Activated naive CD4-positive, alpha-beta T cell treated with anti-CD3 and anti-CD28 coated beads, Interleukin-2, amount 10 ng/mL, durations not matched to agents 7 days and 5 days (primary cell): ENCODE results near the gene STYX.

Experiments used
- CTCF ChIA-PET: fragments of 350-600 bp; sonication (Branson Sonifier 250); formaldehyde crosslinking; loops from one replicate; lab custom pipeline; 2021; ENCODE audit warnings: antibody characterized with exemption; lab: Charles Lee
- DNase-seq: peaks from one replicate; pipeline ENCODE4 v3.0.0-alpha.2; 2020
- H3K27ac Mint-ChIP-seq: one replicate; pipeline ENCODE4 v1.8.0; 2021; ENCODE audit warnings: mild to moderate bottlenecking, moderate library complexity, mixed read lengths
- H3K27me3 Mint-ChIP-seq: one replicate; pipeline ENCODE4 v1.8.0; 2021; ENCODE audit warnings: mild to moderate bottlenecking, mixed read lengths
- H3K36me3 Mint-ChIP-seq: one replicate; pipeline ENCODE4 v1.8.0; 2021; ENCODE audit warnings: mixed read lengths
- H3K4me1 Mint-ChIP-seq: one replicate; pipeline ENCODE4 v1.8.0; 2021; ENCODE audit warnings: mixed read lengths
- H3K4me3 Mint-ChIP-seq: one replicate; pipeline ENCODE4 v1.8.0; 2021; ENCODE audit warnings: mild to moderate bottlenecking, moderate library complexity, mixed read lengths
- H3K9me3 Mint-ChIP-seq: one replicate; pipeline ENCODE4 v1.8.0; 2021; ENCODE audit warnings: mixed read lengths

STYX gene

DNA sequence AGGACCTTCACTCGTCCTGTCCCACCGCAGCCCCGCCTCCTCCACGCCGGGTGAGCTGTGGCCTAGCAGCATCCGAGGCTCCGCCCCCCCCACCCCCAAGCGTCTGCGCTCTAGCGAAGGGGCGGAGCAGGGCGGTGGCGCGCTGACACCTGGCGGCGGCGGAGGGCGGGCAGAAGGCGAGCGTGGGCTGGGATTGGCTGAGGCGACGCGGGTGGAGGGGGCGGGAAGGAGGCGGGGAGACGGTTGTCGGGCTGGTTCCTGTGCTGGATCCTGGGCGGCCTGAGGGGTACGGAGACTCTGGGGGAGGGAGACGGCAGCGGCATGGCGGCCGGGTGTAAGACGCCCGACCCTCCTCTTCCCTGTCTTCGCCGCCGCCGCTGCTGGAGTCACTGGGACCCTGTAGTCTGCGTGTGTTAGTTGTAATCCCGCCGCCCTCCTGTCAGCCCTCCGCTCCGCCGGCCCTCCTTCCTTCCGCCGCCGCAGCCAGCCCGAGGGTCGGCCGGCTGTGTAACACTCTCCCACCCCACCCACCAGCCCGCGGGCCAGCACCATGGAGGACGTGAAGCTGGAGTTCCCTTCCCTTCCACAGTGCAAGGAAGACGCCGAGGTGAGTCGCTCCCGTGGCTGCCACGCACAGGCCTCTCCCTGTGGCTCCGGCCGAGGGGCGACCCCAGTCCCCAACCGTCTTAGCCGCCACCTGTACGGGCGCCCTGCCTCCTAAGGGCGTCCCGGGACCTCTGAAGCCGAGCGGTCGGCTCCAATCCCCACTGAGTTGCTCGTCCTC lies at the start of gene STYX:
TSS of gene STYX (plus strand) at position 242 of the 784 bp plus-strand sequence. CDS start at position 551, 309 bp downstream.
- Mint-ChIP-seq H3K4me1 (peaks cover 41% of the 10 kb centered on the region), H3K27me3 (no peaks in the 10 kb centered on the region), H3K27ac (peak within 1 kb of the TSS; percentile 89), H3K36me3 (peaks cover 45% of the 10 kb centered on the region), H3K4me3 (peak within 1 kb of the TSS; percentile 95), H3K9me3 (no peaks in the 10 kb centered on the region)
- DNase-seq: peak; percentile 98
- CTCF ChIA-PET: no interaction called here

DNA sequence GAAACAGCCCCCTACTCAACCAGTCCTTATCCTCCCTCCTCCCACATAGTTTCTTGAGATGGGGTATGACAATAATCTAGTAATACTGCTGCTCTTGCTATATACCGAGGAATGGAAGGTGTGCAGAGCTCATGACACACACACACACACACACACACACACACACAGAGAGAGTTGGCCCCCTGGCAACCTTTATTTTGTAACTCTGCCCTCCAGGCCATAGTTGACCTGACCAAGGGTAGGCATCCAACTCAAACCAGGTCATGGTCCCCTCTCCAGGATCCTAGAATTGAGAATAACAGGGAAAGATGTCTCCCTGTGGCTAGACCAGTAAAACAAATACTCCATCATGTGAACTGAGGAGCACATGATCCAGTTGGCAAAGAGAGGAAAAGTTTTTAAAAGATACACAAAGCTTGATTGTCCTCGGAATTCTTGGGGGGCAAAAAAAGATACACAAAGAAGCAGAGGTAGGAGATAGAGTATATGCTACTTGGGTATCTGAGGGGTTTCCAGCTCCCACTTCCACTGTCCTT lies 45.9 kb upstream of the STYX start:
- CTCF ChIA-PET: interaction anchor here (1.1 kb wide), 1 partner anchor 25 kb away, joined by 3 read pairs; no protein-coding TSS in a partner anchor

DNA sequence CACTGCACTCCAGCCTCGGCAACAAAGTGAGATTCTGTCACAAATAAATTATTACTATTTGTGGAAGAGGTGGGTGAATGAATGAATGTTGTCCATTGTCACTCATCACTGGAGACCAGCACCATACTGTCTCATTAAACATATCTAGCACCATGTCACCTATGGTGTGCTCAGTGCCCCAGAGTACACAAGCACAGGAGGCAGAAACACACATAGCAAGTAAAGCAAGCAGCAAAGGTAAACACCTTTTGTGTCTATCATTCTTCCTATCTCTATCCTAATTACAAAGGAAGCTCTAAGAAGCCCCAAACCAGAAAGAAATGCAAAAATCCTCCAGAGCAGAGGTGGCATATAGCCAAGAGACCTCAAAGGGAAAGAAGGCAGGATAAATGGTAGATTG lies 43.8 kb upstream of the STYX start:
- peaks cover 18% of the 10 kb centered on the region for H3K36me3 Mint-ChIP-seq
- no peak overlapping the region for H3K4me3 Mint-ChIP-seq
- peaks cover 61% of the 10 kb centered on the region for H3K4me1 Mint-ChIP-seq
- H3K9me3 Mint-ChIP-seq: no peaks in the 10 kb centered on the region
- no peaks in the 10 kb centered on the region for H3K27me3 Mint-ChIP-seq
- H3K27ac Mint-ChIP-seq: no peak overlapping the region
- CTCF ChIA-PET: no interaction called here
- no peak for DNase-seq

More for the DNA sequence above, 45.9 kb upstream of the STYX start:
- Mint-ChIP-seq H3K4me1 (peaks cover 42% of the 10 kb centered on the region), H3K36me3 (peaks cover 18% of the 10 kb centered on the region), H3K9me3 (no peaks in the 10 kb centered on the region), H3K4me3 (no peak overlapping the region), H3K27ac (no peak overlapping the region), H3K27me3 (no peaks in the 10 kb centered on the region)
- no peak for DNase-seq

- H3K27me3 Mint-ChIP-seq: no peaks in the 10 kb centered on the region
- H3K36me3 Mint-ChIP-seq: peaks cover 48% of the 10 kb centered on the region
- no peak overlapping the region for H3K27ac Mint-ChIP-seq
- peaks cover 80% of the 10 kb centered on the region for H3K4me1 Mint-ChIP-seq
- no peaks in the 10 kb centered on the region for H3K9me3 Mint-ChIP-seq
- no peak for DNase-seq
- peak overlapping the region; percentile 33 for H3K4me3 Mint-ChIP-seq
- CTCF ChIA-PET: no interaction called here
Measured at GRCh38 chr14:52690983-52691760, 38.8 kb upstream of the STYX start.

GRCh38 chr14:52692248-52692962 lies 37.6 kb upstream of the STYX start:
- Mint-ChIP-seq H3K36me3 (peaks cover 46% of the 10 kb centered on the region), H3K9me3 (no peaks in the 10 kb centered on the region), H3K27ac (peak overlapping the region; percentile 55), H3K4me3 (peak overlapping the region; percentile 63), H3K4me1 (peaks cover 73% of the 10 kb centered on the region), H3K27me3 (no peaks in the 10 kb centered on the region)
- peak; percentile 60 for DNase-seq
- CTCF ChIA-PET: interaction anchor here (1.3 kb wide), 1 partner anchor 15 kb away, joined by 4 read pairs; the partner anchor contains the start of gene PSMC6

GRCh38 chr14:52693036-52693435 lies 36.9 kb upstream of the STYX start:
- Mint-ChIP-seq H3K9me3 (no peaks in the 10 kb centered on the region), H3K4me1 (peaks cover 67% of the 10 kb centered on the region), H3K27ac (peak overlapping the region; percentile 79), H3K36me3 (peaks cover 42% of the 10 kb centered on the region), H3K27me3 (no peaks in the 10 kb centered on the region), H3K4me3 (peak overlapping the region; percentile 72)
- DNase-seq: no peak
- CTCF ChIA-PET: interaction anchor here (1.3 kb wide), 1 partner anchor 14 kb away, joined by 4 read pairs; the partner anchor contains the start of gene PSMC6

DNA sequence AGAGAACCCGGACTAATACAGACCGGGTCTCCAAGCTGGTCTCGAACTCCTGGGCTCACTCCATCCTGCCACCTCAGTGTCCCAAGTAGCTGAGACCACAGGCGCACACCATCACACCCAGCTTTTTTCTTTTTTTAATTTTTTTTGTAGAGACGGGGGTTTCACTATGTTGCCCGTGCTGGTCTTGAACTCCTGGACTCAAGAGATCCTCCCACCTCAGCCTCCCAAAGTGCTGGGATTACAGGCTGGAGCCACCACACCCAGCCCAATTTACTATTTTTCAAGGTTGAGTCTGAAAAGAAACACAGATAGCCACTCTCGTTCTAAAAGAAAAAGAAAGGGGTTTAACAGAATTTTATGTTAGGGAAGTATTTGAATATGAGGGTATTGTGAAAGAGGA lies 36.4 kb upstream of the STYX start:
- Mint-ChIP-seq H3K27ac (peak overlapping the region; percentile 79), H3K4me3 (peak overlapping the region; percentile 72), H3K27me3 (no peaks in the 10 kb centered on the region), H3K4me1 (peaks cover 62% of the 10 kb centered on the region), H3K9me3 (no peaks in the 10 kb centered on the region), H3K36me3 (peaks cover 38% of the 10 kb centered on the region)
- DNase-seq: no peak
- CTCF ChIA-PET: no interaction called here

DNA sequence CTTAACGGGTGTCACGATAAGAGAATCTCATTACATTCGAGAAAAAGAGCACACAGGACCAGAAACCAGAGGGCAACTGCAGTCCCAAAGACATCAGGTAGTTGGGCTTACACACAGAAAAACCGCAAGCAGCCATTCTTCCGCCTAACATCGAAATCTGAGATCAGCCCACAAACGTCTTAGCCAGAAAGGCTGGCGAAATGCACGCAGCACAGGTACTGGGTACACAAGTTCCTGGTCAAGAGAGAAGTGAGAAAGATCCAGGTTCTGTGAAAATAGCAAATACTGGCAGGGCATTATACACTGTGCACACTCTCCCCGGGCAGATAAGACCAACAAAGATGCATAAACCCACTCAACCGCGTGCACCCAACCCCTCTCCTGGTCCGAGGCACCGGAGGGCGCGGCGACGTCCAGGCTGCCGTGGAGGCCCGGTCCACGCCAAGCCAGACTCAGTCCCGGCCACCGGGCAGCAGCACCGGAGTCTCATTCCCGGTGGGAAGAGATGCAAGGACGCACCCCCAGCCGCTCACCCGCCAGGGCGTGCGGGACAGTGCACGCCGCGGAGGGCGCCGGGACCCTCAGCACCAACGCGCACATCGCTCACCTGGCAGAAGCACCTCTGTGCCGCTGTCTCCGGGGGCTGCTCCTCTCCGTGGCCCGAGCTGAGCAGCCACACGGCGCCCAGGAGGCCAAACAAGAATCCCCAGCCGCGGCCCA lies 35.0 kb upstream of the STYX start:
- peak; percentile 83 for DNase-seq
- Mint-ChIP-seq H3K4me3 (peak overlapping the region; percentile 97), H3K27ac (peak overlapping the region; percentile 99), H3K36me3 (peaks cover 36% of the 10 kb centered on the region), H3K4me1 (peaks cover 50% of the 10 kb centered on the region), H3K9me3 (no peaks in the 10 kb centered on the region), H3K27me3 (no peaks in the 10 kb centered on the region)
- CTCF ChIA-PET: interaction anchor here (0.6 kb wide), 1 partner anchor 15 kb away, joined by 3 read pairs; no protein-coding TSS in a partner anchor

- DNase-seq: peak; percentile 80
- no peaks in the 10 kb centered on the region for H3K9me3 Mint-ChIP-seq
- H3K36me3 Mint-ChIP-seq: peaks cover 32% of the 10 kb centered on the region
- peaks cover 45% of the 10 kb centered on the region for H3K4me1 Mint-ChIP-seq
- H3K27me3 Mint-ChIP-seq: no peaks in the 10 kb centered on the region
- CTCF ChIA-PET: interaction anchor here (0.6 kb wide), 1 partner anchor 16 kb away, joined by 3 read pairs; no protein-coding TSS in a partner anchor
- peak within 1 kb of the TSS; percentile 99 for H3K27ac Mint-ChIP-seq
- peak within 1 kb of the TSS; percentile 97 for H3K4me3 Mint-ChIP-seq
Measured at GRCh38 chr14:52695481-52696091, 34.4 kb upstream of the STYX start, which contains the start of gene ERO1A. ERO1A (minus strand) TSS chr14:52695558; CDS start chr14:52695481, 77 bp downstream.

GRCh38 chr14:52700701-52701172 lies 29.2 kb upstream of the STYX start:
- H3K4me1 Mint-ChIP-seq: peaks cover 9% of the 10 kb centered on the region
- no peaks in the 10 kb centered on the region for H3K36me3 Mint-ChIP-seq
- peaks cover 4% of the 10 kb centered on the region for H3K27me3 Mint-ChIP-seq
- H3K9me3 Mint-ChIP-seq: no peaks in the 10 kb centered on the region
- no peak for DNase-seq
- no peak overlapping the region for H3K4me3 Mint-ChIP-seq
- CTCF ChIA-PET: no interaction called here
- no peak overlapping the region for H3K27ac Mint-ChIP-seq

GRCh38 chr14:52701223-52701622 lies 28.7 kb upstream of the STYX start:
- CTCF ChIA-PET: no interaction called here
- no peaks in the 10 kb centered on the region for H3K36me3 Mint-ChIP-seq
- DNase-seq: no peak
- H3K27me3 Mint-ChIP-seq: peaks cover 4% of the 10 kb centered on the region
- H3K9me3 Mint-ChIP-seq: no peaks in the 10 kb centered on the region
- peaks cover 12% of the 10 kb centered on the region for H3K4me1 Mint-ChIP-seq
- H3K27ac Mint-ChIP-seq: no peak overlapping the region
- H3K4me3 Mint-ChIP-seq: no peak overlapping the region

- peaks cover 28% of the 10 kb centered on the region for H3K4me1 Mint-ChIP-seq
- H3K27ac Mint-ChIP-seq: no peak overlapping the region
- no peak overlapping the region for H3K4me3 Mint-ChIP-seq
- CTCF ChIA-PET: no interaction called here
- H3K27me3 Mint-ChIP-seq: peaks cover 4% of the 10 kb centered on the region
- no peak for DNase-seq
- peaks cover 9% of the 10 kb centered on the region for H3K36me3 Mint-ChIP-seq
- H3K9me3 Mint-ChIP-seq: no peaks in the 10 kb centered on the region
Measured at GRCh38 chr14:52703225-52703624, 26.7 kb upstream of the STYX start.

- Mint-ChIP-seq H3K9me3 (no peaks in the 10 kb centered on the region), H3K4me1 (peaks cover 33% of the 10 kb centered on the region), H3K4me3 (no peak overlapping the region), H3K27me3 (peaks cover 4% of the 10 kb centered on the region), H3K27ac (no peak overlapping the region), H3K36me3 (peaks cover 13% of the 10 kb centered on the region)
- CTCF ChIA-PET: no interaction called here
- DNase-seq: no peak
Measured at GRCh38 chr14:52703664-52704063, 26.3 kb upstream of the STYX start.
